WTC11 (cell line): Measurements from ENCODE around the gene ZFHX2. TPM values are rescaled to one million over a fixed set of nuclear protein-coding genes. Genes with fewer than 3 reads are reported as not detected.

ENCODE experiments used
- ATAC-seq: fragments of 200-7000 bp; cut with Tn5 transposase; 2 replicates; pipeline ENCODE4 v1.10.0; 2021; ENCODE audit warnings: mild to moderate bottlenecking, moderate library complexity
- CTCF ChIA-PET: fragments of 300-600 bp; sonication (Branson Sonifier 250); formaldehyde crosslinking; loops from one replicate; lab custom pipeline; 2021; ENCODE audit warnings: antibody characterized with exemption; lab: Charles Lee
- POLR2A ChIA-PET: fragments of 350-600 bp; sonication (Branson Sonifier 250); formaldehyde crosslinking; loops from one replicate; lab custom pipeline; 2021; ENCODE audit warnings: antibody characterized with exemption; lab: Charles Lee
- DNase-seq: peaks from one replicate; pipeline ENCODE4 v3.0.0; 2021; ENCODE audit warnings: low spot score
- H3K27ac Mint-ChIP-seq: 2 replicates; pipeline ENCODE4 v1.8.0; 2021; ENCODE audit warnings: mixed read lengths
- H3K27me3 Mint-ChIP-seq: 2 replicates; pipeline ENCODE4 v1.8.0; 2021; ENCODE audit warnings: low read depth, mild to moderate bottlenecking, moderate library complexity, mixed read lengths
- H3K36me3 Mint-ChIP-seq: 2 replicates; pipeline ENCODE4 v1.8.0; 2021; ENCODE audit warnings: mixed read lengths
- H3K4me1 Mint-ChIP-seq: 2 replicates; pipeline ENCODE4 v1.8.0; 2022; ENCODE audit warnings: mixed read lengths
- H3K4me3 Mint-ChIP-seq: 2 replicates; pipeline ENCODE4 v1.8.0; 2021; ENCODE audit warnings: mild to moderate bottlenecking, moderate library complexity, mixed read lengths
- H3K9me3 Mint-ChIP-seq: 2 replicates; pipeline ENCODE4 v1.8.0; 2021; ENCODE audit warnings: mixed read lengths
- AR ChIP-seq: fragments of 250-450 bp; sonication (Bioruptor Pico); IDR thresholded peaks from 2 replicates; pipeline ENCODE4 v1.9.0; 2021; ENCODE audit warnings: mild to moderate bottlenecking
- CBFB ChIP-seq: sonication (generic); formaldehyde crosslinking; IDR thresholded peaks from 2 replicates; pipeline ENCODE4 v1.8.1; 2022; ENCODE audit warnings: mild to moderate bottlenecking, low read depth, missing genetic modification reagents
- GTF2I ChIP-seq: fragments of 250-450 bp; sonication (Bioruptor Pico); conservative IDR thresholded peaks from 2 replicates; pipeline ENCODE4 v1.4.0; 2021; ENCODE audit warnings: mild to moderate bottlenecking
- HMGXB4 ChIP-seq: sonication (generic); formaldehyde crosslinking; IDR thresholded peaks from 2 replicates; pipeline ENCODE4 v1.8.1; 2023; ENCODE audit warnings: mild to moderate bottlenecking, moderate library complexity, missing genetic modification reagents
- IRF2 ChIP-seq: sonication (generic); formaldehyde crosslinking; IDR thresholded peaks from 2 replicates; pipeline ENCODE4 v1.8.0; 2022; ENCODE audit warnings: low read depth, missing genetic modification reagents, borderline replicate concordance
- JAZF1 ChIP-seq: fragments of 250-450 bp; sonication (Bioruptor Pico); IDR thresholded peaks from 2 replicates; pipeline ENCODE4 v1.9.0; 2021; ENCODE audit warnings: moderate library complexity, mild to moderate bottlenecking, inconsistent platforms
- NR3C1 ChIP-seq: sonication (generic); formaldehyde crosslinking; conservative IDR thresholded peaks from 2 replicates; pipeline ENCODE4 v1.8.1; 2023; ENCODE audit warnings: low read depth, mild to moderate bottlenecking, missing genetic modification reagents
- PREB ChIP-seq: sonication (generic); formaldehyde crosslinking; IDR thresholded peaks from 2 replicates; pipeline ENCODE4 v1.8.1; 2022; ENCODE audit warnings: mild to moderate bottlenecking, missing genetic modification reagents, moderate library complexity, borderline replicate concordance
- SMAD3 ChIP-seq: sonication (generic); formaldehyde crosslinking; IDR thresholded peaks from 2 replicates; pipeline ENCODE4 v1.8.0; 2022; ENCODE audit warnings: missing genetic modification reagents, mild to moderate bottlenecking, borderline replicate concordance
- TCF7 ChIP-seq: sonication (generic); formaldehyde crosslinking; IDR thresholded peaks from 2 replicates; pipeline ENCODE4 v1.8.0; 2022; ENCODE audit warnings: mild to moderate bottlenecking, low read depth, missing genetic modification reagents, moderate library complexity
- ZBTB21 ChIP-seq: sonication (generic); formaldehyde crosslinking; IDR thresholded peaks from 2 replicates; pipeline ENCODE4 v1.8.1; 2023; ENCODE audit warnings: mild to moderate bottlenecking, missing genetic modification reagents, borderline replicate concordance
- ZNF121 ChIP-seq: sonication (generic); formaldehyde crosslinking; IDR thresholded peaks from 2 replicates; pipeline ENCODE4 v1.8.0; 2023; ENCODE audit warnings: missing genetic modification reagents
- ZNF396 ChIP-seq: fragments of 250-450 bp; sonication (Bioruptor Pico); IDR thresholded peaks from 2 replicates; pipeline ENCODE4 v1.8.0; 2021; ENCODE audit warnings: mild to moderate bottlenecking, moderate library complexity, borderline replicate concordance
- ZNF512 ChIP-seq: sonication (generic); formaldehyde crosslinking; IDR thresholded peaks from 2 replicates; pipeline ENCODE4 v1.8.1; 2022; ENCODE audit warnings: missing genetic modification reagents, borderline replicate concordance
- total RNA-seq: library from RNA; stranded (reverse); gene quantifications from 3 replicates; pipeline ENCODE4 v1.2.3, GENCODE V29; 2021

Gene ZFHX2
- total RNA-seq, 1 experiment from 2014 or later, result 16.4 TPM

GRCh38 chr14:23567186-23568020 is 15.8 kb upstream of the ZFHX2 start, which contains the start of gene AP1G2 (continued):
- TF ChIP-seq PREB (CRISPR knock-in tag) (peak; percentile 64; the same call in 1 of the 2 replicates), NR3C1 (no peak), CBFB (CRISPR knock-in tag) (no peak), TCF7 (CRISPR knock-in tag) (no peak), ZNF512 (CRISPR knock-in tag) (no peak), GTF2I (no peak), SMAD3 (peak; percentile 52; the same call in 1 of the 2 replicates), ZNF121 (no peak), AR (CRISPR knock-in tag) (no peak)
- TF ChIP-seq, all 79 proteins: peak for 24

- ChIA-PET CTCF (interaction anchor here (0.7 to 2.2 kb wide), 10 partner anchors 9 to 628 kb away, joined by 3 to 11 read pairs (median 6); partner anchors contain the start of gene TM9SF1), POLR2A (interaction anchor here (0.6 to 1.5 kb wide), 7 partner anchors 8 to 502 kb away, joined by 3 to 6 read pairs (median 4); partner anchors contain the start of gene JPH4)
- Mint-ChIP-seq H3K4me3 (peak overlapping the region; percentile 98), H3K36me3 (peaks cover 16% of the 10 kb centered on the region), H3K27me3 (no peaks in the 10 kb centered on the region; the same call in 1 of the 2 replicates), H3K4me1 (peaks cover 36% of the 10 kb centered on the region), H3K27ac (no peak overlapping the region), H3K9me3 (no peaks in the 10 kb centered on the region)
- ATAC-seq (no peak; the same call in 1 of the 2 replicates), DNase-seq (no peak)
- TF ChIP-seq JAZF1 (CRISPR knock-in tag) (no peak), ZNF396 (CRISPR knock-in tag) (no peak), IRF2 (CRISPR knock-in tag) (no peak), PREB (CRISPR knock-in tag) (no peak), ZBTB21 (CRISPR knock-in tag) (no peak), HMGXB4 (CRISPR knock-in tag) (no peak)
Observed at GRCh38 chr14:23566778-23567185, 15.2 kb upstream of the ZFHX2 start.
